Neutrophil (primary cell): ENCODE measurements around the gene CXXC4.

Source experiments
- H3K27ac ChIP-seq: fragments of 200-600 bp; sonication (generic); 2 replicates; pipeline ENCODE4 v1.5.1; 2016; ENCODE audit warnings: mild to moderate bottlenecking, moderate library complexity
- H3K27me3 ChIP-seq: fragments of 200-600 bp; sonication (generic); 2 replicates; pipeline ENCODE4 v1.6.0; 2016; ENCODE audit warnings: mild to moderate bottlenecking
- H3K36me3 ChIP-seq: fragments of 200-600 bp; sonication (generic); 2 replicates; pipeline ENCODE4 v1.5.1; 2017
- H3K4me1 ChIP-seq, 2 experiments: fragments of 200-600 bp in 1 of 2; sonication (generic) in 1 of 2; 1 replicate in 1 of 2; 2 replicates in 1 of 2; pipeline versions ENCODE4 v1.5.1 to v1.6.1; 2013 to 2016; ENCODE audit warnings: low read depth in 1 of 2, low read length in 1 of 2, mild to moderate bottlenecking in 1 of 2, moderate library complexity in 1 of 2; ENCODE audit not compliant: control insufficient read depth in 1 of 2, insufficient read depth in 1 of 2
- H3K4me3 ChIP-seq, 2 experiments: fragments of 200-600 bp in 1 of 2; sonication (generic) in 1 of 2; 1 replicate in 1 of 2; 2 replicates in 1 of 2; pipeline ENCODE4 v1.5.1; 2013 to 2016; ENCODE audit warnings: low read depth in 1 of 2, low read length in 1 of 2, mild to moderate bottlenecking in 1 of 2, moderate library complexity in 1 of 2
- H3K9me3 ChIP-seq: fragments of 200-600 bp; sonication (generic); 2 replicates; pipeline ENCODE4 v1.5.1; 2016
- TF ChIP-seq, protein P1 (sequence below): fragments of 200-600 bp; sonication (generic); IDR thresholded peaks from 2 replicates; pipeline ENCODE4 v1.5.1; 2016; ENCODE audit warnings: antibody characterized with exemption

CXXC4 gene

DNA sequence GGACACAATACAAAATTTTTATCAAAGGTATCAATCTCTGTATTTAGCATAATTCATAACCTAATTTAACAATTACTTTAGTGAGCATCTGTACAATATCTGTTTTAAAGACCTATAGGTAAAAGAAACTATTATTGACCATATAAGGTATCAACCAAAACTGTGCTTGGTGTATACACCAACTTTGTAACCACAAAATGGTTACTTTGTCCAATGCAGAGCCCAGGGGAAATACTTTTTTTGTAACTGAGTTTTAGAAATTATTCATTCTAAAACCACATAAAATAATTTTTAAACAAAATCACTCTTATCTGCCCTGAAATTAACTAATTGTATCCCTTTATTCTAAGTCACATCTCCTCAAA lies 5.0 kb downstream of the CXXC4 start:
- Histone ChIP-seq H3K27me3 (peaks cover 82% of the 10 kb centered on the region), H3K4me1 (no peaks in the 10 kb centered on the region), H3K9me3 (no peaks in the 10 kb centered on the region), H3K27ac (no peak overlapping the region), H3K4me3 (no peak overlapping the region), H3K36me3 (no peaks in the 10 kb centered on the region)
- TF ChIP-seq, protein P1, sequence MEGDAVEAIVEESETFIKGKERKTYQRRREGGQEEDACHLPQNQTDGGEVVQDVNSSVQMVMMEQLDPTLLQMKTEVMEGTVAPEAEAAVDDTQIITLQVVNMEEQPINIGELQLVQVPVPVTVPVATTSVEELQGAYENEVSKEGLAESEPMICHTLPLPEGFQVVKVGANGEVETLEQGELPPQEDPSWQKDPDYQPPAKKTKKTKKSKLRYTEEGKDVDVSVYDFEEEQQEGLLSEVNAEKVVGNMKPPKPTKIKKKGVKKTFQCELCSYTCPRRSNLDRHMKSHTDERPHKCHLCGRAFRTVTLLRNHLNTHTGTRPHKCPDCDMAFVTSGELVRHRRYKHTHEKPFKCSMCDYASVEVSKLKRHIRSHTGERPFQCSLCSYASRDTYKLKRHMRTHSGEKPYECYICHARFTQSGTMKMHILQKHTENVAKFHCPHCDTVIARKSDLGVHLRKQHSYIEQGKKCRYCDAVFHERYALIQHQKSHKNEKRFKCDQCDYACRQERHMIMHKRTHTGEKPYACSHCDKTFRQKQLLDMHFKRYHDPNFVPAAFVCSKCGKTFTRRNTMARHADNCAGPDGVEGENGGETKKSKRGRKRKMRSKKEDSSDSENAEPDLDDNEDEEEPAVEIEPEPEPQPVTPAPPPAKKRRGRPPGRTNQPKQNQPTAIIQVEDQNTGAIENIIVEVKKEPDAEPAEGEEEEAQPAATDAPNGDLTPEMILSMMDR: no peak

DNA sequence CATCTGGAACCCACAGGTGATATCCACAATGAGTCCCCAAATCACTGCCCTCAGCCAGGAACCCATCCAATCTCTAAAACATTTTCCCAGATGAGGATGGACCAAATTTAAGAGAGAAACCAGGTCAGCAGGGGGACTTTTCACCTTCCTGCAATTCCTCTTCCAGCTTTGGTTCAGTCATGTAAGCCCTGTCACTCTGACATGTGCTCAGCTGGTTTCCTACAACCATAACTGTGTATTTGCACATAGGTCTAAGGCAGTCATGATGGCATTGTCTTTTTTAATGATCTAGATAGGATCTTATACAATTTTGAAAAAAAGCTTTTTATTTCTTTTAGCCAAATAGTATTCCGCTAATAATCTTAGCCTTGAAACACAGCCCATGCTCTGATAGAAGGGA lies 6.5 kb downstream of the CXXC4 start:
- TF ChIP-seq, protein P1: no peak
- Histone ChIP-seq H3K4me3 (no peak overlapping the region), H3K36me3 (no peaks in the 10 kb centered on the region), H3K27me3 (peaks cover 66% of the 10 kb centered on the region), H3K4me1 (no peaks in the 10 kb centered on the region), H3K9me3 (no peaks in the 10 kb centered on the region), H3K27ac (no peak overlapping the region)

DNA sequence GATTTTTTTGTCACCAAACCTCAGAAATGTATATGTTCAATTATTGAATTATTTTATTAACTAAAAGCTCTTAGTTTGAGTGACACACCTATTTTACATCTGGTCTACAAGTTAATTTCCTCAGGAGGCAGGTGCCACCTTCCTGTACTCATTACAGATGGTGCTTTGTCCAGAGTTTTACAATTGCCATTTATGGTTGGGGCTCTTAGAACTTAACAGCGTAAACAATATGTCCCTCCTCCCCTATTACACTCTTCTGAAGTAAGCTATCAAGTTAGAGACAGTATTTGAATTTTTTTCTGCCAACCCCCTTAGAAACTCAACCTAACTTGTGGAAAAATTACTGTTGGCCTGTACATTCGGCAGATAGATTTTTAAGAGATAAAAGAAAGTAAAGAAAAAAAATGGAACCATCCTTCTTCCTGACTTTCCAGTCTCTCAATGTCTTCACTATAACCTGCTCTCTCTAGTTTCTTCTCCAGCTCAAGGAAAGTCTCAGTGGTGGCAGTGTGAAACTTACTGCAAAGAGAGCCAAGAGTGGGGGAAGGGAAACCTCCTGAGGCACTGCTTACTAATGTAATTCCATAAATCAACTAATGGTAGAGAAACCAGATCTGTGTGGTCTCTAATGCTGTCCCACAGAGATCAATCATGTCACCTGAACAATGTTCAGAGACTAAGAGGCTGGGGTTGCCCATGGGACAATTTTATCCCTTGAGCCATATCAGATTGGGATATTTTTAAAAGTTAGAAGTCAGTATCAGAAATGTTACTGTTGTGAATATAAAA lies 7.8 kb downstream of the CXXC4 start:
- Histone ChIP-seq H3K27ac (no peak overlapping the region), H3K36me3 (no peaks in the 10 kb centered on the region), H3K4me3 (no peak overlapping the region), H3K9me3 (no peaks in the 10 kb centered on the region), H3K4me1 (no peaks in the 10 kb centered on the region), H3K27me3 (peaks cover 54% of the 10 kb centered on the region)
- TF ChIP-seq, protein P1: no peak

DNA sequence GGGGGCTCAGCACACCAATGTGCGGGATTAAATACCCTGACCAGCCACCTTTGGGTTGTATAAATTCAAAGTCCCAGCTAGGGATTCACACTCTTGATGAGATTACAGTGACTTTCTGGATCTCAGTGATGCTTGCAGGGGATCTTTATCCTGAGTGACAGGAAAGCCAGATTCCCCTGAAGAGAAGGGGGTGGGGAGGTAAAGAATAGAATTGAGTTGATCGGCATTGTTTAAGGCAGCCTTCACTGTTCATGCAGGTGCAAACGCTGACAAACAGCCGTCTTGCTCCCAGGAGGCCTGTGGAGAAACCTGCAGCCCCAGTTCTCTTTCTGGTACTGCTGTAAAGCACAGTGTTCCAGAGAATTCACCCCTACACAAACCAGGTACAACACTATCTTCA lies 19.0 kb downstream of the CXXC4 start:
- H3K4me1 ChIP-seq: no peaks in the 10 kb centered on the region
- H3K27ac ChIP-seq: no peak overlapping the region
- no peak overlapping the region for H3K4me3 ChIP-seq
- H3K27me3 ChIP-seq: no peaks in the 10 kb centered on the region
- no peaks in the 10 kb centered on the region for H3K36me3 ChIP-seq
- TF ChIP-seq, protein P1: no peak
- H3K9me3 ChIP-seq: no peaks in the 10 kb centered on the region

DNA sequence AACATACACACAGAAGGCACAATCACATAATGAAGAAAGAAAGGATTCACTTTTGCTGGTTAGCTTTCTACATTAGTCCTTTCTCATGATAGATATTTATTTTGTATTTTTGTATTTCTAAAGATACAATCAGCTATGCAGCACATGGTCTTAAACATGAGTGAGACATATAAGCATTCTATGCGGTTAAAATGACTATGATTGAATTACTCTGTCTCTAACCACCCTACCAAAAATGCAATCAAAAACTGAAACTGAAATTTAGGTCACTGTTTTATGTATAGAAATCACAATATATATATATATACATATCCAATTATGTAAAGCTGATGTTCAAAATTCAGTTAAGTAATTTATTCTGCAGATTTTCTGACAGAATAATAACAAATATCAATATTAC lies 21.9 kb downstream of the CXXC4 start:
- no peaks in the 10 kb centered on the region for H3K36me3 ChIP-seq
- H3K9me3 ChIP-seq: no peaks in the 10 kb centered on the region
- TF ChIP-seq, protein P1: no peak
- no peak overlapping the region for H3K27ac ChIP-seq
- no peak overlapping the region for H3K4me3 ChIP-seq
- H3K4me1 ChIP-seq: no peaks in the 10 kb centered on the region
- no peaks in the 10 kb centered on the region for H3K27me3 ChIP-seq
